ENCODE measurements around the gene CLIP2. TPM values are rescaled to one million over a fixed set of nuclear protein-coding genes. Genes with fewer than 3 reads are reported as not detected.

Gene CLIP2
- total and polyA plus RNA-seq, 2 donors from 2014 or later: 5.8 to 19.1 TPM

DNA sequence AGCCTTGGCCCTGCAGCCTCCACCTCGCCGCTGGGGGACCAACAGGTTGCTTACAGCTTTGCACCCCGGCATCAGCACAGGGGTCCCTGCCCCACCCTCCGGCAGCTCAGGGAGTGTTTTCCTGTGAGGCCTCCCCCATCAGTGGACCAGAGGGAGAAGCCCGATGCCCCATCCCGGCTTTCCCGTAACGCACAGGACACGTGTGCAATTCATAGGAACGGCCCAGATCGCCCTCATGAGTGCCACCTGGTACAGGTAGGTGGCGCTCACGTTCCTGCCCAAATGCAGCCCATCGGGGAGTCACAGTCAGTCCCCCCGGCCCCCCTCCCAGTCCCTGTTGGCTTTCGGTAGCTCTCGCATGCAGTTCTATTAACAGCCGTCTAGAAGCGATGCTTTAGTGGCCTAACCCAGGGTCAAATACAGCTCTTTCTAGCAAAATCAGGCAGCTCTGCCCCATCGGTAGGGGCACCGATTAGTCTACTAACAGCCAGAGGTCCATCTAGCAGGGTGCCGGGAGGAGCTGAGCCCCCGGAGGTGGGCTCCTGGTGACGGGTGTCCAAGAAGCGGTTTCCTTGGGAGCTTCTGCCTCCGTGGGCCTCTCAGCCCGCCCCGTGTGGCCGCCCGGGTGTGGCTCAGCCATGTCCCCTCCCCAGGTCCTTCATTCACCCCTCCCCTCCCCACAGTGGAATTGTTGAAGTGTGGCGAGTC, 116.1 kb downstream of the CLIP2 start:
- Histone ChIP-seq H3K4me1 (ENCODE audit: control insufficient read depth in 2 of 3, insufficient read depth in 2 of 3, low read depth in 1 of 3, low read length in 3 of 3) (no peaks in the 10 kb centered on the region), H3K36me3 (ENCODE audit: control insufficient read depth in 2 of 3, insufficient read depth in 3 of 3, low read length in 3 of 3) (no peaks in the 10 kb centered on the region), H3K4me3 (ENCODE audit: low read length in 3 of 3) (no peak overlapping the region), H3K9ac (ENCODE audit: low read length in 3 of 3) (no peak overlapping the region), H3K27ac (ENCODE audit: low read depth in 2 of 2, low read length in 2 of 2) (no peak overlapping the region), H3K27me3 (ENCODE audit: control insufficient read depth, insufficient read depth, low read length) (no peaks in the 10 kb centered on the region), H3K9me3 (ENCODE audit: control insufficient read depth in 2 of 3, insufficient read depth in 1 of 3, low read length in 3 of 3) (no peaks in the 10 kb centered on the region)
- TF ChIP-seq, protein P1, sequence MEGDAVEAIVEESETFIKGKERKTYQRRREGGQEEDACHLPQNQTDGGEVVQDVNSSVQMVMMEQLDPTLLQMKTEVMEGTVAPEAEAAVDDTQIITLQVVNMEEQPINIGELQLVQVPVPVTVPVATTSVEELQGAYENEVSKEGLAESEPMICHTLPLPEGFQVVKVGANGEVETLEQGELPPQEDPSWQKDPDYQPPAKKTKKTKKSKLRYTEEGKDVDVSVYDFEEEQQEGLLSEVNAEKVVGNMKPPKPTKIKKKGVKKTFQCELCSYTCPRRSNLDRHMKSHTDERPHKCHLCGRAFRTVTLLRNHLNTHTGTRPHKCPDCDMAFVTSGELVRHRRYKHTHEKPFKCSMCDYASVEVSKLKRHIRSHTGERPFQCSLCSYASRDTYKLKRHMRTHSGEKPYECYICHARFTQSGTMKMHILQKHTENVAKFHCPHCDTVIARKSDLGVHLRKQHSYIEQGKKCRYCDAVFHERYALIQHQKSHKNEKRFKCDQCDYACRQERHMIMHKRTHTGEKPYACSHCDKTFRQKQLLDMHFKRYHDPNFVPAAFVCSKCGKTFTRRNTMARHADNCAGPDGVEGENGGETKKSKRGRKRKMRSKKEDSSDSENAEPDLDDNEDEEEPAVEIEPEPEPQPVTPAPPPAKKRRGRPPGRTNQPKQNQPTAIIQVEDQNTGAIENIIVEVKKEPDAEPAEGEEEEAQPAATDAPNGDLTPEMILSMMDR (IDR thresholded peaks at IDR 0.05; ENCODE audit: borderline replicate concordance, extremely low read depth, insufficient read depth): peak; percentile 41
- intact Hi-C loops (cut with DNase I): no loop called here
- FAIRE-seq (no peak), DNase-seq (peak; percentile 57 to 68 (median 65))

DNA sequence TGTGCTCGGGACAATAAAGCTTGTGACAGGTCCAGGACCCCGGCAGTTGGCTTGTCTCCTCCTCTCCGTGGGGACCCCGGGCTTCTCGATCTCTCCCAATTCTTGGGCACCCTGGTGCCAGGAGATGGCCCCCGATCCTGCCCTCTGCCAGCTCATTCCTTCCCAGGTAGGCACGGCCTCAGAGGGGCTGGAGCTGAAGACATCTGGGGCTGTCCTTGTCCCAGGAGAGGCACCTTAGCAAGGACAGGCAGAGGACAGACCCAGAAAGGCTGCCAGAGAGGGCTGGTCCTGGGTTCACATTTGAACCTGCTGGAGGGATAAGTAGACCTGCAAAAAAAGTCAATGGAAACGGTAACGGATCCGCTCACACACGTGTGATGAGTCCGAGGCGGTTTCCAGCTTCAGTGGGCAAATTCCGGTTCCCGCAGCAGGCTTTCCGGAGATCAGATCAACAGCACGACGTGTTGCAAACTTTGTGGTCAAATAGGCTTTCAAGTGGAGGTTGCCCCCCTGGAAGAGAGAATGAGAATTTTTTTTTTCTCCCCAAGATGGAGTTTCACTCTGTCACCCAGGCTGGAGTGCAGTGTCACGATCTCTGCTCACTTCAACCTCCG, 116.8 kb downstream of the CLIP2 start:
- intact Hi-C loops (cut with DNase I): no loop called here
- DNase-seq (peak in 2 of 5 donors; percentile 39 to 72), FAIRE-seq (no peak)
- no peaks in the 10 kb centered on the region for H3K27me3 ChIP-seq (ENCODE audit: control insufficient read depth, insufficient read depth, low read length)
- H3K36me3 ChIP-seq (ENCODE audit: control insufficient read depth in 2 of 3, insufficient read depth in 3 of 3, low read length in 3 of 3): no peaks in the 10 kb centered on the region
- H3K4me3 ChIP-seq (ENCODE audit: low read length in 3 of 3): no peak overlapping the region
- H3K4me1 ChIP-seq (ENCODE audit: control insufficient read depth in 2 of 3, insufficient read depth in 2 of 3, low read depth in 1 of 3, low read length in 3 of 3): no peaks in the 10 kb centered on the region
- H3K9me3 ChIP-seq (ENCODE audit: control insufficient read depth in 2 of 3, insufficient read depth in 1 of 3, low read length in 3 of 3): no peaks in the 10 kb centered on the region
- no peak overlapping the region for H3K27ac ChIP-seq (ENCODE audit: low read depth in 2 of 2, low read length in 2 of 2)
- TF ChIP-seq, protein P1 (IDR thresholded peaks at IDR 0.05; ENCODE audit: borderline replicate concordance, extremely low read depth, insufficient read depth): no peak
- H3K9ac ChIP-seq (ENCODE audit: low read length in 3 of 3): no peak overlapping the region

DNA sequence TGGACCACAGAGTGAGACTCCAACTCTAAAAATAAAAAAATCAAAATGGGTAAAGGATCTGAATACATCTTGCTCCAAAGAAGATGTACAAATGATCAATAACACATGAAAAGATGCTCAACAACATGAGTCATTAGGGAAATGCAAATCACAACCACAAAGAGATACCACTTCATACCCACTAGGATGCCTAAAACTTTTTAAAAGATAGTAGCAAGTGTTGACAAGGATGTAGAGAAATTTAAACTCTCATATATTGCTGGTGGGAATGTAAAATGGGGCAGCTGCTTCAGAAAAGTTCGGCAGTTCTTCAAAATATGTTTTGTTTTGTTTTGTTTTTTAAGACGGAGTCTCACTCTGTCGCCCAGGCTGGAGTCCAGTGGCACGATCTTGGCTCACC, 118.8 kb downstream of the CLIP2 start:
- H3K36me3 ChIP-seq (ENCODE audit: control insufficient read depth in 2 of 3, insufficient read depth in 3 of 3, low read length in 3 of 3): no peaks in the 10 kb centered on the region
- H3K4me3 ChIP-seq (ENCODE audit: low read length in 3 of 3): no peak overlapping the region

More for the DNA sequence above, 118.8 kb downstream of the CLIP2 start:
- intact Hi-C loops (cut with DNase I): no loop called here
- no peaks in the 10 kb centered on the region for H3K9me3 ChIP-seq (ENCODE audit: control insufficient read depth in 2 of 3, insufficient read depth in 1 of 3, low read length in 3 of 3)
- TF ChIP-seq, protein P1 (IDR thresholded peaks at IDR 0.05; ENCODE audit: borderline replicate concordance, extremely low read depth, insufficient read depth): no peak
- no peak overlapping the region for H3K27ac ChIP-seq (ENCODE audit: low read depth in 2 of 2, low read length in 2 of 2)
- H3K4me1 ChIP-seq (ENCODE audit: control insufficient read depth in 2 of 3, insufficient read depth in 2 of 3, low read depth in 1 of 3, low read length in 3 of 3): no peaks in the 10 kb centered on the region
- FAIRE-seq: no peak
- no peaks in the 10 kb centered on the region for H3K27me3 ChIP-seq (ENCODE audit: control insufficient read depth, insufficient read depth, low read length)
- peak in 1 of 5 donors; percentile 19 for DNase-seq
- no peak overlapping the region for H3K9ac ChIP-seq (ENCODE audit: low read length in 3 of 3)

Measured in kidney (tissue), 14 donors.